ENCODE data around the gene IL3RA.

Gene IL3RA

DNA sequence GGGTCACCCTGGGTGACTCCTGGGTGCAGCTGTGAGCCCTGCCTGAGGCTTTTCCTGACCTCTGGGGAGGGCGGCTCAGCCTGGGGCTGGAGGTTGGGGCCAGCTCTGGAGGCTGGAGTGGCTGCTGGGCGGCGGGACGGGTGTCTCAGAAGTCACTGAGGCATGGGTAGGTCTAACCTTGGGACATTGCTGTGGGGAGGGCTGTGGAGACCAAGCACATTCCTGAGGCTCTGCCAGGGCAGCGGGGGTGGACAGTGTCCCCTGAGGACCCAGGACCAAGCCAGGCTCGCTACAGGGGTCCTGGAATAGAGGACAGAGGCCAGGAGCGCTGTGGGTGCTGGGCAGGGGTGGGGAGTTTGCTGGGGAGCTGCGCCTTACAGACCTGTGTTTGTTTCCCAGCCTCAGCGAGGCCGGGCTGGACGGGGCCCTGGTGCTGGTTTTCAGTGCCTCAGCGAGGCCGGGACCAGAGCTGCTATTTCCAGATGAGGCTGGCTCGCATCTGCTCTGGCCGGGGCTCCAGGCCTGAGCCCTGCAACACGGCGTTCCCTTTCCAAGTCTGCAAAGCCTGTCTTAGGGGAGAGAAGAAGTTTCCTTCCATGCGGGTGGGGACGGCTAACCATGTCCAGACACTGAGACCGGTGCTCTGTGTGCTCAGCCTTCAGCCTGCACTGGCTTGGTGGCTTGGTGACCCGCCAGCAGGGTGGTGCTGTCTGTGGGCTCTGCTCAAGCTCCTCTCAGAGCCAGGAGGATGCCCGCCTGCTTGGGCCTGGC lies 58.3 kb downstream of the IL3RA start:
- in situ Hi-C loops (cut with HindIII; ENCODE audit: low sequenced_read_pairs), result no loop called here
- TF ChIP-seq, protein P1, sequence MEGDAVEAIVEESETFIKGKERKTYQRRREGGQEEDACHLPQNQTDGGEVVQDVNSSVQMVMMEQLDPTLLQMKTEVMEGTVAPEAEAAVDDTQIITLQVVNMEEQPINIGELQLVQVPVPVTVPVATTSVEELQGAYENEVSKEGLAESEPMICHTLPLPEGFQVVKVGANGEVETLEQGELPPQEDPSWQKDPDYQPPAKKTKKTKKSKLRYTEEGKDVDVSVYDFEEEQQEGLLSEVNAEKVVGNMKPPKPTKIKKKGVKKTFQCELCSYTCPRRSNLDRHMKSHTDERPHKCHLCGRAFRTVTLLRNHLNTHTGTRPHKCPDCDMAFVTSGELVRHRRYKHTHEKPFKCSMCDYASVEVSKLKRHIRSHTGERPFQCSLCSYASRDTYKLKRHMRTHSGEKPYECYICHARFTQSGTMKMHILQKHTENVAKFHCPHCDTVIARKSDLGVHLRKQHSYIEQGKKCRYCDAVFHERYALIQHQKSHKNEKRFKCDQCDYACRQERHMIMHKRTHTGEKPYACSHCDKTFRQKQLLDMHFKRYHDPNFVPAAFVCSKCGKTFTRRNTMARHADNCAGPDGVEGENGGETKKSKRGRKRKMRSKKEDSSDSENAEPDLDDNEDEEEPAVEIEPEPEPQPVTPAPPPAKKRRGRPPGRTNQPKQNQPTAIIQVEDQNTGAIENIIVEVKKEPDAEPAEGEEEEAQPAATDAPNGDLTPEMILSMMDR (IDR thresholded peaks at IDR 0.05; ENCODE audit: low read depth, low read length, missing control alignments), result no peak
- H3K4me3 ChIP-seq (ENCODE audit: low read depth, low read length), result no peak overlapping the region
- no peak for DNase-seq (ENCODE audit: low read depth)

DNA sequence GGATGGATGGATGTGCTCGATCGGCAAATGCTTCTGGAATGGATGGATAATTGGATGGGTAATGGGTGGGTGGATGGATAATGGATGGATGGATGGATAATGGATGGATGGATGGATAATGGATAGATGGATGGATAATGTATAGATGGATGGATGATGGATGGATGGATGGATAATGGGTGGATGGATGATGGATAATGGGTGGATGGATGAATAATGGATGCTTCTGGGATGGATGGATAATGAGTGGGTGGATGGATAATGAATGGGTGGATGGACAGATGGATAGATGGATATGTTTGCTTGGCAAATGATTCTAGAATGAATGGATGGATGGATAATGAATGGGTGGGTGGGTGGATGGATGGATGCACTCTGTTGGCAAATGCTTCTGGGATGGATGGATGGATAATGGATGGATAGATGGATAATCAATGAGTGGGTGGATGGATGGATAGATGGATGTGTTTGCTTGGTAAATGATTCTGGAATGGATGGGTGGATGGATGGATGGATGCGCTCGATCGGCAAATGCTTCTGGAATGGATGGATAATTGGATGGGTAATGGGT lies 59.1 kb downstream of the IL3RA start:
- no peak overlapping the region for H3K4me3 ChIP-seq (ENCODE audit: low read depth, low read length)
- no peak for DNase-seq (ENCODE audit: low read depth)
- in situ Hi-C loops (cut with HindIII; ENCODE audit: low sequenced_read_pairs), result no loop called here
- TF ChIP-seq, protein P1 (IDR thresholded peaks at IDR 0.05; ENCODE audit: low read depth, low read length, missing control alignments), result no peak

DNA sequence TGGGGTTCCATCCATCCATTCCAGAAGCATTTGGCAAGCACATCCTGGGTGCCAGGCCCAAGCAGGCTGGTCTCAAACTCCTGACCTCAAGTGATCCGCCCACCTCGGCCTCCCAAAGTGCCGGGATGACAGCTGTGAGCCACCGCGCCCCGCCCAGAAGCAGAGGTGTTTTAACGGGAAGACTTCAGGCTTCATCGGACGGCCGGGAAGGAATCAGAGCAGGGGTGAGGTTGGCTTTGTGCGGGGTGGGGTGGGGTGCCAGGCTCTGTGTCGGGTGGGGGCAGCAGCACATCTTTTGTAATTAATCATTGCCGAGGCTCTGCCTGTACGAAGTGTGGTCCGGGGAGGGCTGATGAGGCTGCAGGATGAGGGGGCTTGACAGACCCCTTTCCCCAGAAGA lies 60.4 kb downstream of the IL3RA start:
- no peak overlapping the region for H3K4me3 ChIP-seq (ENCODE audit: low read depth, low read length)
- TF ChIP-seq, protein P1 (IDR thresholded peaks at IDR 0.05; ENCODE audit: low read depth, low read length, missing control alignments), result no peak
- in situ Hi-C loops (cut with HindIII; ENCODE audit: low sequenced_read_pairs), result no loop called here
- DNase-seq (ENCODE audit: low read depth), result no peak

GRCh38 chrX:1397441-1398270 lies 61.1 kb downstream of the IL3RA start:
- in situ Hi-C loops (cut with HindIII; ENCODE audit: low sequenced_read_pairs), result no loop called here
- no peak for DNase-seq (ENCODE audit: low read depth)
- TF ChIP-seq, protein P1 (IDR thresholded peaks at IDR 0.05; ENCODE audit: low read depth, low read length, missing control alignments), result no peak
- no peak overlapping the region for H3K4me3 ChIP-seq (ENCODE audit: low read depth, low read length)

DNA sequence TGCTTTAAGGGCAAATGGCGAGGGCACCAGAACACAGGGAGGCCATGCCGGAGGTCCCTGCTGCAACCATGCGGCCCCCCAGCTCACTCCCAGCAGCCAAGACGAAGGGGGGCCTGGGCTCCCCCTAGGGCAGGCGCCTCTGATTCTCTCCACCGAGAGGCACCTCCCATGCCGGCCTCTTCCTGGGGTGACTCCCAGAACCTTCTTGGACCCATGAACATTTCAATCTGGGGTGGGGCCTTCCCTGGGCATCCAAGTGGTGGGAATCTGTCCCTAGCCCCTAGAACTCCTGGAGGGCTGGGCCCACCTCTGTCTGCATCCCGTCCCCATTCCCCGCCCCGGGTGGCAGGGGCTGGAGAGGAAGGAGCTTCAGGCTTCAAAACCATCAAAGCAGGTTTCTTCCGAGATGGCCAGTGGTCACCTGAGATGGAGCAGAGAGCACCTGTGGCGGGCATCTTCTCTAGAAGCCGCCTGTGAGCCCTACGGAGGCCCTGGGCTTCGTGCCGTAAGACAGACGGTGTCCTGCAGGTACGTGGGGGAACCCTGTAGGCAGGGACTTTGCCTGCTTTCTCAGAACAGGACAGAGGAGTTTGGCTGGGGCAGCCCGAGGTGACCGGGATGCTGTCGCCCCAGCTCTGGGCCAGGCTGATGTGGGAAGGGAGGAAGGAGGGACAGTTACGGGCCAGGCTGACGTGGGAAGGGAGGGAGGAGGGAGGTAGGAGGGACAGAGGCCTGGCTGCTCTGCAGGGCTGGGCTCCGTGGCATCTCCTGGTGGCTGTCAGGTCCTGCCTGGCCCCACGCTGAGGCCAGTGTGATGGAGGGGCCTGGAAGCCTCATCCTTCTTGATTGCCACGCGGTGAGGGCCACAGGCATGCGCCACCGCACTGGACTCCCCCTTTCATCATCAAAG lies 62.1 kb downstream of the IL3RA start:
- H3K4me3 ChIP-seq (ENCODE audit: low read depth, low read length), result no peak overlapping the region
- TF ChIP-seq, protein P1 (IDR thresholded peaks at IDR 0.05; ENCODE audit: low read depth, low read length, missing control alignments), result no peak
- in situ Hi-C loops (cut with HindIII; ENCODE audit: low sequenced_read_pairs), result no loop called here
- no peak for DNase-seq (ENCODE audit: low read depth)

- in situ Hi-C loops (cut with HindIII; ENCODE audit: low sequenced_read_pairs), result no loop called here
- DNase-seq (ENCODE audit: low read depth), result no peak
- H3K4me3 ChIP-seq (ENCODE audit: low read depth, low read length), result no peak overlapping the region
- TF ChIP-seq, protein P1 (IDR thresholded peaks at IDR 0.05; ENCODE audit: low read depth, low read length, missing control alignments), result no peak
Measured at GRCh38 chrX:1400049-1400448, 63.5 kb downstream of the IL3RA start.
